ENCODE measurements around the gene PRSS38.

PRSS38 gene

DNA sequence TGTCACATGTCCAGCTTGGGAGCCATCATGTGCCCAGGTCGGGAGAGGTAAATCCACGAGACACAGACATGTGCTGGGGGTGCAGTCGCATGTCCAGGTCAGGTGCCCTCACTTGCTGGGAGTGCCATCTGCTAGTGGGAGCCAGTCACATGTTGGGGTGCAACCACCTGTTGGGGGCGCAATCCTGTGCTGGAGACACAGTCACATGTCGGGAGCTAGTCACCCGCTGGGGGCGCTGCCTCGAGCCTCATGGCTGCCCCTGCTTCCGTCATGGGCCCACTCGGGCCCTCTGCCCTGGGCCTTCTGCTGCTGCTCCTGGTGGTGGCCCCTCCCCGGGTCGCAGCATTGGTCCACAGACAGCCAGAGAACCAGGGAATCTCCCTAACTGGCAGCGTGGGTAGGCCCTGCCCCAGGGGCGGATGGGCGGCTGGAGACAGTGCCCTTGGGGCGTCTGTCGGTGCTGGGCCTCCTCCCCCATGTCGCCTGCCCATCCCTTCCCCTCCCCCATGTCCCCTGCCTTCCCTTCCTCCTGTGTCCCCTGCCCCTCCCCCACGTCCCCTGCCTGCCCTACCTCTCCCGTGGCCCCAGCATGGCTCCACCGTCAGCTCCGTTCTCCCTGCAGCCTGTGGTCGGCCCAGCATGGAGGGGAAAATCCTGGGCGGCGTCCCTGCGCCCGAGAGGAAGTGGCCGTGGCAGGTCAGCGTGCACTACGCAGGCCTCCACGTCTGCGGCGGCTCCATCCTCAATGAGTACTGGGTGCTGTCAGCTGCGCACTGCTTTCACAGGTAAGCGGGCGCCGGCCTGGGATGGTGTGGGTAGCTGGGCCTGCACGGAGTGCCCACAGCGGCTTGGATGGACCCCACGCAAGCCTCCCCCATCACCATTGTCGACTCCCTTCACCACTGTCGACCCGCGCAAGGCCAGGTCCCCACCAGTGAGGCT, at the start of gene PRSS38:
PRSS38 (plus strand) TSS at position 208 of the 942 bp plus-strand sequence; CDS start at position 250, 42 bp downstream.
- no peak for DNase-seq

DNA sequence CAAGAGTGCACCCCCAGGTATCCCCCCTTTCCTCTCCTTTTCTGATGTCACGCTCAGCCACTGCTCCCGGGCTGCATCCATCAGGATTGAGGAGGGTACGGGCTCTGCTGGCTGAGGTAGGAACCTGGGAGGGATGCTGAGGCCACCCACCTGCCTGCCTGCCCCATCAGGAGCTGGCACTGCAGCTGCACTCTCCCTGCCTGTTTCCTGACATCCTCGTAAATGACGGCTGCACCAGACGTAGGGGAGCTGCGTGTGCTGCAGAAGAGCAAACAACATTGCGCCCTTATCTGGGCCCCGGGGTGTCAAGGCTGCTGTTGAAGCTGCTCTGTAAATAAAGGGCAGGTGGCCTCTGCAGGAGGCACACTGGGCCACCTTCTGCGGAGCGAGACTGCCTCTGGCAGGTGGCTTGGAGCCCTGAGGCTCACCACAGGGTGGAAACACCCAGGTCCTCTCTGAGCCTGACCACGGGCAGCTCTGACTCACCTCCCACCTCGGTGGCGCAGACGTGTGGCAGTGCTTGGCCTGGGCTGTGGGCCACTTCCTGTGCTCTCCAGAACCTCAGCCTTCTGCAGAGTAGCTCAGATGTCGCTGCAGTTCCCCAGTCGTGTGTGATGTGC, 49.4 kb upstream of the PRSS38 start:
- peak; percentile 52 for DNase-seq

DNA sequence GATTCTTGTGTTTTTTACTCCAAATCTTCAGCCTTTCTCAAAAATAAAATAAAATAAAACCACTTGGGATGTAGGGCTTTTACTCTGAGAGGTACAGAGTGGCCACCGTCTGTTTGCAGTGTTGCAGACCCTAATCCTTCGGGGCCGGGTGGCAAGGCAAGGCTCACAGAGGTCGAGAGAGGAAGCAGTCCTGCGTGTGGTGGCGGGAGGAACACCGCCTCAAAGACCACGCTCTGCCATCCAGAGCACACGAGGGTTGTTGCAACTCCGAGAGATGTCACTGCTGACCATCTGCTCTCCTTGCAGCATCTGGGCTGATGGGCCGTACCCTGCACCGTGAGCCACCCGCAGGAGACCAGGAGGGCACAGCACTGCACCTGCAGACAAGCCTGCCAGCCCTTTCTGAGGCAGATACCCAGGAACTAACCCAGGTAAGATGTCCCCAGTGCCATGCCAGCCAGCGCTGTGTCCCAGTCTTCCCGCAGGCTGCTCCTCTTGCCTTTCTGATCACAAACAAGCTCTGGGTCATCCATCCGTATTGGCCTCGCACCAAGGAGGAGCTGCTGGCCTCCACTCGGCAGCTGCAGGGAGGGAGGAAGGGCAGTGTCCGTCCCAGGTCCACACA, 48.7 kb upstream of the PRSS38 start:
- no peak for DNase-seq

DNA sequence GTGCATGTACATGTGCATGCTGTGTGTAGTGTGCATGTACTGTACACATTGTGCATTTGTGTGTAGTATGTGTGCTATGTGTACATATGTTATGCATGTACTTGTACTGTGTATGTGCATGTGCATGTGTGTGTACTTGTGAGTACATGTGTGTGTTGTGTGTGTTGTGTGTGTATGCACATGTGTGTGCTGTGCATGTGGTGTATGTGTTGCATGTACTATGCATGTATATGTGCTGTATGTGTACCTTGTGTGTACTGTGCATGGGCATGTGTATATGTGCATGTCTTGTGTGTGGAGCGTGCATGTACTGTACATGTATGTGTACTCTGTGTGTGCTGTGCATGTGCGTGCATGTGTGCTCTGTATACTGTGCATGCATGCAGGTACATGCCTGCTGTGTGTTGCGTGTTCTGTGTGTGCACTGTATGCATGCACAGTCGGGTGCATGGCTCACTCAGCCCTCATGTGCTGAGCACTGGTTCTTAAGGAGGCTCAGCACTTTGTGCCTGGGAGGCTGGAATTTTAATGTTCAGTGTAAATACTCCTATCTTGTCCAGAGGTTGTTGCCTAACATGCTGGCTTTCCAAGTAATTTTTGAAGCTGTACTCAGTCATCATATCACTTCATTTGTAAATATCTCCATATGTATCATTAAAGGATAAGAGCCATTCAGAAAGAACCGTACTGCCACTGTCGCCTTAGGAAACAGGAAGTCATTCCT, 47.9 kb upstream of the PRSS38 start:
- DNase-seq, result no peak

DNA sequence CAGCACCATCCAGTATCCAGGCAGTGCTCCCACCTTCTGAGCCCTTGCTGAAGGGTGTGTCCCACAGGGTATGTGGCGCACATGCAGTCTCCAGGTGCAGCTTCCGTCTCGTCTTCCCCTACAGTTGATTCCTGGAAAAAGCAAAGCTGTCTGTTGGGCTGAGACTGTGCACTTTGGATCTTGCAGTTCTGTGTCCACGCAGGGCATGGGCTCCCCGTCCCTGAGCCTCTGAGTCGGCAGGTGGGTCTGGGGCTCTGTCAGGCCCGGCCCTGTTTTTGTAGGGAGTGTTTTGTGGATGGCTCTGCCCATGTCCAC, 47.4 kb upstream of the PRSS38 start:
- no peak for DNase-seq

DNA sequence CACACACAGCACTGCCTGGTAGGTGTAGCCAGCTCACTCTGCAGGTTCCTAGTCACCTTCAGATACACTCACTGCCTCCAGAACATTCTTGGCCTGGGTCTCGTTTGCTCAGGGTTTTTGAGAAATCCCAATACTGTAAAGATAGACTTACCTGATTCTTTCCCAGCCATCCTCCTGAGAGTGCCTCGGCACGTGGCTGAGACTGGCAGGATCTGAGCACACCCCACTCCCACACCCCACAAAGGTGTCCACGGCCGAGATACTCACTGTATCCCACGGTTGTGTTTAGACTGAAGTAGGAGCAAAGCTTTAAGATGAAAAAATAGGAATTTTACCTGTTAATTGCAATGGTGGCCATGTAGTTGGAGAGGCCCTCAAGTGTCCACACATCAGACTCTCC, 46.8 kb upstream of the PRSS38 start:
- DNase-seq, result no peak

DNA sequence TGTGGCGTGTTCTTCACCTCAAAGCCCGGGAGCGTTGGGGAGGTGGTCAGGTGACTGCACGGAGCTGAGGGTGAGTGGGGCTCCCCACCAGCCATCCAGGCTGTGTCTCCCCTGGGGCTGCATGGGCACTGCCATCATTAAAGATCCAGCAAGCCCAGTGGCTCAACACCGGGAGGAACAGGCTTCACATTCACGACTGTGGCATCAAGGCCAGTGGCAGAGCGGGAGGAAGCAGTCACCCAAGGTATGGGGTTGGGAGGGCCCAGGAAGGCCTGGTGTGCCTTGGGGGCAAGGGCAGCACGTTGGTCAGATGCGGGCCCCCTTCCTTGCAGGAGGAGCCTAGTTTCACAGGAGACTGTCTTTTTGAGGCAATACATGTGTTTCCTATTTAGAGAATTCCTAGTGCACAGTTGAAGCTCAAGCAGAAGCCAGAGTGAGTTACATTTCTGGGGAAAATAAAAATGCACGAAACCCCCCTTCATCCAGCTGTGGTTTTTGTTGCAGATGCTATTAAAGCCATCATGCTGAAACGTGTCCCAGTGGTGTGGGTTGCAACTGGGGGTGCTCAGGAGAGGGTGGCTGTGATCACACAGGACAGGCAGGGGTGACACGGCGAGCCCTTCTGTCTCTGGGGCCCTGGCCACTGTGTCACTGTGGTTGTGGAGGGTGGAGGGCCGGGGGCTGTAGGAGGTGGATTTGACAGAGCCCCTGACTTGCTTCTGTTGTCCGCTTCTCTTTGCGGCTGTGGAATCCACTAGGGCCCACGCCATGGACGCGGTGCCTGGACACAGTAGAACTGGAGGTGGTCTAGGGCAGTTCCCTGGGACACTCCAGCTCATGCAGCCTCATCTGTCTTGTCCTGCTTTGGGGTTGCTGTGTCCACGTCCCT, 46.2 kb upstream of the PRSS38 start:
- no peak for DNase-seq

DNA sequence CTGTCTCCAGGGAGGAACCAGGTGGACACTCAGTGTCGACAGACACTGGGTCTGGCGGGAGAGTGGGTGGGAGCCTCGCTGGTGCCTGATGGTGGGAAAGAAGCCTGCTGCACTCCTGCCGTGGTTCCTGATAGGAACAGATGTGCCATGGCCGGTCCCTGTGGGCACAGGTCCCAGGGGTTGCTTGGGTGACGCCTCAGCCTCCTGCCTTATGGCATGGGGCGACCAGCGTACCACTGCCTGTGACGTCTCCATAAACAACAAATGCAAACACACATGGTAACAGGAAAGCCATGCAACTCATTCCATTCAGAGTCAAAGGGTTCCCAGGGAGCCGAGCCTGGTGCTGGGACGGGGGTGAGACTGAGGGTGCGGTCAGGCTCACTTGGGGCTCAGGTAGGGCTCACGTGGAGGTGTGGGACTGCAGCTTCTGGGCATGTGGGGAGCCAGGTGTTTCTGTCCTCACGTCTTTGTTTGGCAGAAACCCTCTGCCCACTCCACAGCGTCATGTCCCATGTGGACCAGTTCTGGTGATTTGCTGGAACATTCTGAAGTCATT, 45.5 kb upstream of the PRSS38 start:
- DNase-seq, result no peak

DNA sequence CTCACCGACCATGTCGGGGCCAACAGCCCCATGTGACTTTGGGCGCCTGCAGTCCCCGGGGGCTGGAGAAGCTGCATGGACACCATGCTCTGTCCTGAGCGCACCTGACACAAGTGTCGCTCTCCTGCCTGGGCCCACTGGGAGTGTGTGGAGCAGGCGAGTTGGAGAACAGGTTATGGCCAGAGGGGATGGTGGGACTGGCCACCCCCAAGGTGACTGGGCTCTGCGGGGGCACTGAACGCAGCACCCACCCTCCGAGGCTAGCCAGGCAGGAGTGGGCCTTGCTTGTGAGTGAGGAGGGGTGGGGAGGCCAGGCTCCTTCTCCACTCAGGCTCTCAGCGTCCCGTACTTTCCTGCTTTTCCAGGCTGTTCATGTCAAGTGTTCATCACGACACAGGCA, 44.7 kb upstream of the PRSS38 start:
- DNase-seq, result no peak

DNA sequence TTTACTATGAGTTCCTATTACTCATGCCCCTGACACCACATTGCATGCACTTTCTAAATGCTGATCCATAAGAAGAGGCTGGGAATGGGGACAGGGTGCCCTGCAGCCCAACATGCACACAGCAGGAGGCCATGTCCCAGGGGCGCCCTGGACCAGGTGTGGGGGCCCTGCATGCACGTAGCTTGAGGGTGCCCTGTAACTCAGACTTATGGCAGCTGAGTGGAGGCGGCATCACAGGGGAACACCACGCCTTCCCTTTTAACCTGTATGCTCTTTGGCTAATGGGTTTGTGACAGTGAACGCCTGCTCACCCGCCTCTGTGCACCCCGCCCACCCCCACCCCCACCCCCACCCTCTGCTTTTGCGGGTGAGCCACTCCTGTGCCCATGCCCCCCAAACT, 44.1 kb upstream of the PRSS38 start:
- no peak for DNase-seq

DNA sequence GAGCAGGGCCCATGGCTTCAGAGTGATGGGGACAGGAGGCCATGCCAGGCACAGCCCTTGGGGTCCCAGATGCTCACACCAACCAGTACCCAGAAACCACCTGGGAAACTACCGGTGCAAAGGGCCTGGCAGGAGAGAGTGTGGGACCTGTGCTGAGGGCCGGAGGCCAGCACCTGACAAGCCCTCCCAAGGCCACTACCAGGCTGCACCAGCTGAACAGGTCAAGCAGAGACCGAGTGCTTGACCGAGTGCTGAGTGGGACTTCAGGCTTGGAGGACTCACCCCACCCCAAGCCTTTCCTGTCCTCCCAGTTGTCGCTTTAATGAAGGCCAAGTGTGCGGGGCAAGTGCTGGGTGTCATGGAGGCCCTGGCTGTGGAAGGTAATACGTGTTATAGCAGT, 43.7 kb upstream of the PRSS38 start:
- no peak for DNase-seq

DNA sequence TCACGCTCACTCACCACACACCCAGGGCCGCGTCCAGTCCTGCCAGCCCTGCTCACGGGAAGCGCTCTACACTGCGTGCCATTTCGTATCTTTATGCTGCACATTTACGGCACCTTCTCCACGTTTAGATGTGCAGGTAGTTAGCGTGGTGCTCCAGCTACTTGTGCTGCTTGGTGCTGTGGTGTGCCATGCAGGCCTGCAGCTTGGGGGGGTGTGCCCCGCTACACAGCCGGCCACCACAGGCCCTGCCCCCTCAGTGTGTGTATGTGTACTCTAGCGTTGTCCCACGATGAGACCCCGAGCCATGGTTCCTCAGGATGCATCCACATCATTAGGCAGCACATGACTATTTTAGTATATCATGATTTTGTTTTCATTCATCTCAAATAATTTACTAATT, 41.9 kb upstream of the PRSS38 start:
- no peak for DNase-seq

DNA sequence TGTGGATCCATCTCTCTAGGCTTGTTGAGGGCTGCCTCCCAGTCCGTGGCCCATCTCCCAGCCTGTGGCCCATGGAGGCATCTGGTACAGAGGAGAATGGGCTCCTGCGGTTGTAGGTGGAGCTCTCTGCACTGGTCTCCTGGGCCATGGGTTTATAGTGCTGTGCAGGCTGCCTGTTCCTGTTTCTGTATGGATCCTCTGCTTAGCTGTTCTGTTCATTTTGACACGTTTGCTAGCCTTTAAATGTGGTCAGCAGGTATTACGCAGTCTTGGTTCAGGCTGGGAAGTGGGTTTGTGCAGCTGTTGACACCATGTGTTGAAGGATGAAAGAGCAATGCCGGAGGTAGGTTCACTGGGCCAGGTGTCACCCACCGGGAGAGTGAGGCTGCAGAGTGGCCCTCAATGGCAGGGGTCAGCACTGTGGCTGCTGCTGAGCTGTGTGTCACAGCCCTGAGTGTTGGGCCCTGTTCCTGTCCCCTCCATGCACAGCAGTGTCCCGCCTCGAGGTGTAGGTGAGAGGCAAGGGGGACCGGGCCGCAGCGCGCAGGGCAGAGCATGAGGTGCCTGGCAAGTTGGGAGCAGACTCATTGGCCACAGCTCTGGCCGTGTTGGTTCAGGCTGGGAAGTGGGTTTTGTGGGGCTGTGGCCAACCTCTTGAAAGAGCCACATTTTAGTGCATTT, 41.3 kb upstream of the PRSS38 start:
- no peak for DNase-seq

DNA sequence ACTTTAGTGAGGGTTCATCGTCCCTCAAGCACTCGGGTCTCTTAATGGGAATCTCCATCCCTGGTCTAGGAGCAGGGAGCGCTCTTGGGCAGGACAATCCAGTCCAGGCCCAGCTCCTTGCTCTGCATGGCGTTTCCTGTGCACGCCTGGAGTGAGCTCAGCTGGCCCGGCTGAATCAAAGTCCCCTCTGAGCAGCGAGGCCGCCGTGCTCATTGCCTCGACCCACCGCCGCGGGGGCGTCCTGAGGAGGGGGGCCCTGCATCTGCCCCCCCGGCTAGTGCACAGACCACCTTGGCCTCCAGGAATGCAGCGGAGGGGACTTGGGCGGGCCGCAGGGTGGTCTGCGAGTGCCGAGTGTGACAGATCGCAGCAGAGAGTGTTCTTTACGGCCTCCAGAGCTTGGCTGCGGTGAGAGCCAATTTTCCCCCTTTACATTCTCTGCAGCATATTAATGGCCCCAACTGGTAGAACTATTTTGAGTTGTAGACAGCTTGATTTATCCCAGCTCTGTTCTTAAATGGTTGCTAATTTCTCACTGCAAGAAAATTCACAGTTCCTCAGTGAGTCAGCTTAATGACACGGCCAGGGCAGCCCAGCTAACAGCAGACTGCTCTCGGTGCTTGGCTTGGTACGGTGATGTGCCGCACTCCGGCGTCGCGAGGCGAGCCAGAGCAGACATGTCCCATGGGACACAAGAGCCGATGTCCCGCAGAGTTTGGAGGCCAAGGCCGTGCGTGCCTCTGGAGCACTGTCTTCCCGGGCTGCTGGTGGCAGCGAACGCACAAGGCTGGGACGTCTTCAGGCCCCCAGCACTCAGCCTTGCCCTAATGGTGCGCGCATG, 40.4 kb upstream of the PRSS38 start:
- DNase-seq, result no peak

DNA sequence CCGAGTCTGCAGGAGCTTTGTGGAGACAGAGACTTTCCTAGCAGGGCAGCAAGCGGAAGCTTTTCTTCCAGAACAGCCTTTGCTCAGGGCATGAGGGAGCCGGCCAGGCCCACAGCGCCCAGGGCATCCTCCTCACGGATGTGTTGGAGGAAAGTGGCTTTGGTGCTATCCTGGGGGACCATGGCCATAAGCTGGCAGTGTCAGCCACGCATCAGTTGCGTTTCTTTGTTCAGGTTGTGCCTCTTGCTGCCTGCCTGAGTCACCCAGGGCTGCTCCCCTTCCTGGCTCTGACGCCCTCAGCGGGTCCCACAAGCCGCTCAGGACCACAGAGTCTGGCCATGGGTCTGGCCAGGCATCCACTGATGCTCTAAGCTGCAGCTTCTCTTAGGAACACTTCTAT, 39.6 kb upstream of the PRSS38 start:
- DNase-seq, result no peak

DNA sequence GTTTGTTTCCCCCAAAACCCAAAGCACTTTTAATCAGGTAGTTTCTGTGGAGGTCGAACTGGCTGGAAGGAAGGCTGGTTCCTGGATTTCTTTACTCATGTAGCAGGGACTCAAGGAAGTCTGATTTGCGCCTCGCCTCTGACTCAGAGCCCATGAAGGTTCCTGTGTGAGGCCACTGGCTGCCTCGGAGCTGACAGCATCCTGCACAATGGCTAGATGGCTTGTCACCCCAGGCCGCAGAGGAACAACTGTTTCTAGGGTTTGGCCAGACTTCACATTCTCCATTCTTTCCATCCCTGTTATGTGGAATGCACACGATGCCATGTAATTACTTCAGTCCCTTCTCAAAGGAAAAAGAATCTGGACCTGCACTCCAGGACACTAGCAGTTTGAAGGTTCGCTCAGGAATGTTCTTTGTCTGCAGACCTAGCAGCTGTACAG, 39.1 kb upstream of the PRSS38 start:
- no peak for DNase-seq

DNA sequence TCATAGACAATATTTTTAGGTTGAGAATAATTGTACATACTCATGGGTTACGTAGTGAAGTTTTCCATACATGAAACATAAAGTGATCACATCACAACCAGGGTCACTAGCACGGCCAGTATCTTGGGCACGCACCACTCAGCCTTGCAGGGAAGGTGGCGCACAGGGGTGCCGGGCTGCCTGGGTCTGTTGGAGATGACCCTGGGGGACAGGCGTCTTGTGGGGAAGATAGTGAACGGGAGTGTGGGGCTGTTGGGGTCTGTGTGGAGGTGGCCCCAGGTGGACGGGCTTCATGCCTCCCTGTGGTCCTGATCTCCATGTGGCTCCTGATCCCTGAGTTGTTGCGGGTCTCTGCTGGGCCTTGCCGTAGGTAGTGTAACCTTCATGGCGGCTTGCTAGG, 38.3 kb upstream of the PRSS38 start:
- DNase-seq, result no peak

DNA sequence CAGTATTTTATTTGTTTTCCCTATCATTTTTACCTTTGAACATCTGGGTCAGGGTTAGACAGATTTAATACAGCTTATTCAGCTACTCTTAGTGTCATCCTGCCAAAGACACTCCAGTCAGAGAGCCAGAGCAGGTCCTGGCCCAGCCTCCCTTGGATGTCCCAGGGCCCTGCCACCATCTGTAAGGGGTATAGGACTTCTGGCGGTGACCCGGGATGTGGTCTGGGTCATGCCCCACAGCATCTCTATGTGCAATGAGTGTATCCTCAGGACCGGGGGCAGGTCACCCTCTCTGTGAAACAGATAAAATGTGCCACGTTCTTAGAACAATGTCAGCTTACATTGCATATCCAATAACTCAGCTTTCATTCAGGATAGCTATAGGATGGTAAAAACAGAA, 37.8 kb upstream of the PRSS38 start:
- DNase-seq, result no peak

DNA sequence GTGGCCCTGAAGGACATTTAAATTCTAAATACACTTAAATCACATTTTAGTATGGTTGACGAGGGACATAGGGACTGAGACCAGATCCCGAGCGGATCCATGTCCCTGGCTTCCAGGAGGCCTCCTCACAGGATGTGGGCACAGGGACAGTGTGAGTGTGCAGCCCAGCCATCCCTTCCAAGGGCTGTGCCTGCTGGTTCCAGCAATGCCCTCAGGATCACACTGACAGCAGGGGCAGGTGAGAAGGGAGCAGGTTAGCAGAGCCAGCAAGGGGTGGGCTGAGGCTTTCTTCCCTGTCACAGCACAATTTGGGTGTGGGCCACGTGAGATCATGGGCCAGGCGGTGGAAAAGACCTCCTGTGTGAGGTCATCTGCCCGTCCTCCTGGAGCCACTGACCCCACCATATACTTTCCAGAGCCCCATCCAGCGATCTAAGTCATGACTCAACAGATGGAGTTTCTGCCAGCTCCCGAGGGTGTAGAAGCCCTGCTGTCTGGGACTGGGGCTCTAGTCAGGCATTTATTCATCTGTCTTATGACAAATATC, 37.0 kb upstream of the PRSS38 start:
- no peak for DNase-seq

DNA sequence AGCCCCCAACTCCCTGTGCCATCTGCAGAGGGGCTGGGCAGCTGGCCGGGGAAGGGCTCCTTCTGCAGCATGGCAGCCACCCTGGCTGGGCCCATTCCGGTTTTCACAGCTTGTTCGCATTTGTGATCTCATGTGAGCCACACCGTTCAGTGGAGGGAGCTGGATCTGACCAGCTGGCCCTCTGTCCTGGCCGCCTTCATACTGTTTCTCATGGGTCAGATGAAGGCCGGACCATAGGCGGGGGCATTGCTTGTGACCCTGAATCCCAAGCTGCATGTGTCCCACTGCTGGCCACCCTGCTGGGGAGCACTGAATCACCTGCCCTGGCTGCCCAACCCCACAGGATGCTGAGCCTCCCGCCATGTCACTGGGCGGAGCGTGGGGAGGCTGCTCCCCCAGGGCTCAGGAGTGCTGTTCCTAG, 36.4 kb upstream of the PRSS38 start:
- no peak for DNase-seq

Data from stimulated activated naive CD4-positive, alpha-beta T cell treated with Interleukin-2 at 50 U/mL for 16 hours (primary cell).